Anterior cingulate cortex (tissue), 58 donors: ENCODE data around the gene ARPP19.
"Not testable (repeated sequence)": the region's sequence is repeated elsewhere in the genome, so short reads cannot be mapped to it uniquely, and the experiment has no call there.

Source experiments
- DNase-seq, 58 donors: peaks; one replicate each; lab custom pipeline; 2025; lab: John Stamatoyannopoulos, UW

Gene ARPP19, protein sequence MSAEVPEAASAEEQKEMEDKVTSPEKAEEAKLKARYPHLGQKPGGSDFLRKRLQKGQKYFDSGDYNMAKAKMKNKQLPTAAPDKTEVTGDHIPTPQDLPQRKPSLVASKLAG

DNA sequence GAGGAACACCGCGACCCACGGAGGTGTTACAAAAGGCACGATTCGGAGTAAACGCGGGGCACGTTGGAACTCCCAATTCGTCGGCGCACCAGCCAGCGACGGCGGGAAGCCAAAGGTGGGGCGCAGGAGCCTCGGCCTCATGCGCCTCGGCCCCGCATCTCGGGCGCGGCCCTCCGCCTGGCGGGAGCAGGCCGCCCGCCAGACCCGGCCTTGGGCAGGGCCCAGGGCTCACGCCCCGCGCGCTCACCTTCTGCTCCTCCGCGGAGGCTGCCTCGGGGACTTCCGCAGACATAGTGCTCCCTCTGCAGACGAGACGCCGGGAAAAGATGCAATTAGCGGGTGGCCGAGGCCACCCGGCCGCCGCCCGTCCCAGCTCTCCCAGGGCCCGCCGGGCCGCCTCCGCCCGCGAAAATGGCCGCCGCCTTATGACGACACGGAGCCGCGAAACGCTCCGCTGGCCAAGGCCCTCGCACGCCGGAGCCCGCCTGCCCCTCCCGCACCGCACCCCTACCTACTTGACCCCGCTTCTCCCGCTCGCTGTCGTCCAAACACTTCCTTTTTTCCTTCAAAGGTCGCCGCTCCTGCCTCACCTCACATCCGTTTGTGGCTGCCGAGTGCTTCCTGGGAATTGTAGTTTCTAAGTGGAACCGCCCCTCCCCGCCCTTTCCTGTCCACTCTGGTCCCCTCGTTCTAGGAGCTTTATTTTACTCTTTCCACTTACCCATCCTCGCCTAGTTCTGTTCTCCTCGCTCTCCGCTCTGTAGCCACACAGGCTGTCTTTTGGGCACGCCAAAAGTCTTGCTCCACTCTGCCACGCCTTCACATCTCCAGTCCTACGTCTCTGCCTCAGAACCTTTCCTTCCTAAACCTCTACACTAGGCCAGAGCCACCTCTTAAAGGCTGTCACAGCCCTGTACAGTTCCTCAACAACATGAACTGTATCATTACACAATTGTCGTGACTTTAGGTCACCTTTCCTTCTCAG lies at the start of gene ARPP19:
Gene ARPP19, minus strand, starts transcription at position 430 of the 985 bp plus-strand sequence. Its CDS starts 138 bp downstream, at position 292.
- peak; percentile 31 to 94 (median 84) for DNase-seq

DNA sequence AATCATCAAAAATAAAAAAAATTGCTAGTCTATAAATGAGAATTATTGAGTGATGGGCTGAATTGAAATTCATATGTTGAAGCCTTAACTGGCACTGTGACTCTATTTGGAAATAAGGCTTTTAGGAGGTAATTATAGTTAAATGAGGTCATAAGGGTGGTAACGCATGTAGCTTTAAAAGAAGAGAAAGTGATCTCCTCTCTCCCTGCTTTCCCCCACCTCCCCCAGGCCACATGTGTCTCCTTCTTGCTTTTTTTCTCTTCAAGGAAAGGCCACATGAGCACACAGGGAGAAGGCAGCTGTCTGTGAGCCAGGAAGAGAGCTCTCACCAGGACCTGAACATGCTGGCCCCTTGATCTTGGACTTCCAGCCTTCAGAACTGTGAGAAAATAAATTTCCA lies 48.2 kb upstream of the ARPP19 start:
- no peak for DNase-seq

DNA sequence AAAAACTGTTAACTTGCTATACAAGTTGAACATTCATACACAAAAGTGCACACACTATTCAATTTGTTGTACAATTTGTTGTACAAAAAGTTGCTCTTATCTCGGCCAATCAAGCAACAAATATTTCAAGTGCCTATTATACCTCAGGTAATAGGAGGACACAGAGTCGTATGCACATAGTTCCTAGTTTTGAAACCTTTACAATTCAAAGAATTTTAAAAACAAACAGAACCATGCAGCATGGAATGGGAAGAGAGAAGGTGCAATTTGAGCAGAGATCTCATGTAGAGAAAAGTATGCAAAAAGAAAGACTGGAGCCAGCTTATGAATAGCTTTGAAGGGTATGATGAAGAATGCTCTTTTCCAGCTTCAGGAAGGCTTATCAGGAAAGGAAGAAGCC lies 46.5 kb upstream of the ARPP19 start:
- DNase-seq, result no peak

DNA sequence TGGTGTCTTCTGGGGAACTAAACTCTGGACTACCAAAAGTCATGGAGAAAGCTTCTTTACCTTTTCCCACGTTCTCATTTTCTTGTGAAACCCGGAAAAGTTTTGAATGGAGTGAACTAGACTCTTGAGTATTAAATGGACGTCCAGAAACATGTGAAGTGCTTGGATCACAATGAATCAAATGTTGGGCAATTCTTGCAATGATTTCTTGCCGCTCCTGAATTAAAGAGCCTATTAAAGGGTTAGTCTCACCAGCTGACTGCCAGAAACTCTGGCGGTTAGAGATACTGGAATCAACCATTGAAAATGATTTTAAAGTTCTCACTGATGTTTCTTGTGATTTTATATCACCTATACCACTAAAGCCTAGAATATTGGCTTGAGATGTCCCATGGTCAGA lies 40.8 kb upstream of the ARPP19 start:
- no peak for DNase-seq

DNA sequence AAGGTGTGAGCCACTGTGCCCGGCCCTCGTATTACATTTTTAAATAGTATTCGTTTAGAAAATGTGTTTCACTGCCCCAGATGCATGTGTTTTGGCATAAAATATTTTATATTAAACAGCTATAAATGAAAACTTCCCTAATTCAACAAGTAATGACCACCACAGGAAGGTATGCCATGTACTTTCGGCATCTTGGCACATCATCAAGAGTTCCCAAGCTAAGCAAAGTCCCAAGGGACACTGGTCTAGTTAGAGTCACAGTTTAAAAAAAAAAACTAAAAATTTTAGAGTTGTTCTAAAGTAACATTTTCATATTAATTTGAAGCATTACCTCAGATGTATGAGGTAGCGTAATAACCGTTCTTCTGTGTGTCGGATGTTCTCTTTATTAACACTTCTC lies 15.6 kb upstream of the ARPP19 start:
- DNase-seq, result no peak

DNA sequence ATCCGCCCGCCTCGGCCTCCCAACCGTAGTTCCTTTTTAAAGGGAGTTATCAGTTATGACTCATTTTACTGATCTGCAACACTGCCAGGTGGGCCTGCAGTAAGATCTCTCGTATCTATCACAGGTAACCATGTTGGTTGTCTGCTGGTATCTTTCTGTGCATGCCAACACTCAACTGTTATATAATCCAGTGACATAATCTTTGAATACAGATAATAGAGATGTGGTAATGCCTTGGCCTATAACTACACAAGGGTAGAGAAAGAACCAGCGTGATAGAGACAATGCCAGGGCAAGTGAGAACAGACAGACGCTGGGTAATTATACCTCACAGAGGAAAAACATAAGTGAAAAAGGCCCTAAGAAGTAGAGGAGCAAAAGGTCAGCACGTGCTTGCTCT lies 11.0 kb upstream of the ARPP19 start:
- no peak for DNase-seq

DNA sequence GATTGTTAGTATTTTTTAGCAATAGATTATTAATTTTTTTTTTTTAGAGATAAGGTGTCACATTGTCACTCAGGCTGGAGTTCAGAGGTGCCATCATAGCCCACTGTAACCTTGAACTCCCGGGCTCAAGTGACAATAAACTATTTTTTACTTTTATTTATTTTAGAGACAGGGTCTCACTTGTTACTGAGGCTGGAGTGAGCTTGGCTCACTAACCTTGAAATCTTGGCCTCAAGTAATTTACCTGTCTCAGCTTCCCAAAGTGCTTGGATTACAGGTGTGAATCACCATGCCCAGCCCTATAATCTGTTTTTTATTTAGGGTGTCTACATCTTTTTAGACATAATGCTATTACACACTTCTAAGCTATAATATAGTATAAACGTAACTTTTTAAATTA lies 7.9 kb upstream of the ARPP19 start:
- DNase-seq, result no peak

DNA sequence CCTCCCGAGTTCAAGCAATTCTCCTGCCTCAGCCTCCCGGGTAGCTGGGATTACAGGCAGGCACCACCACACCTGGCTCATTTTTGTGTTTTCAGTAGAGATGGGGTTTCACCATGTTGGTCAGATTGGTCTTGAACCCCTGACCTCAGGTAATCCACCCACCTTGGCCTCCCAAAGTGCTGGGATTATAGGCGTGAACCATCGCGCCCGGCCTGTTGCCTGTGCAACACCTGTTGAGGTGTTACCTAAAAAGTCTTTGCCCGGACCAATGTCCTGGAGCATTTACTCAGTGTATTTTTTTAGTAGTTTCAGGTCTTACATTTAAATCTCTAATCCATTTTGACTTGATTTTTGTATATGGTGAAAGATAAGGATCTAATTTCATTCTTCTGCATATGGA lies 6.7 kb upstream of the ARPP19 start:
- DNase-seq, result not testable (repeated sequence)

DNA sequence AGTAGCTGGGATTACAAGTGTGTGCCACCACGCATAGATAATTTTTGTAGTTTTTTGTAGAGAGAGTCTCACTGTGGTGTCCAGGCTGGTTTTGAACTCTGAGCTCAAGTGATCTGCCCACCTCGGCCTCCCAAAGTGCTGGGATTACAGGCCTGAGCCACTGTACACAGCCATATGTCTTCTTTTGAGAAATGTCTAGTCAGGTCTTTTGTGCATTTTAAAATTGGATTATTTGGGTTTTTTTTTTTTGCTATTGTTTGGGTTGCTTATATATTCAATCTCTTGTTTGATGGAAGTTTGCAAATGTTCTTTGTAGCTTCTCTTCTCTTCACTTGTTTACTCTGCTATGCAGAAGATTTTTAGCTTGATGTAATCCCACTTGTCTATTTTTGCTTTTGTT lies 6.2 kb upstream of the ARPP19 start:
- no peak for DNase-seq

DNA sequence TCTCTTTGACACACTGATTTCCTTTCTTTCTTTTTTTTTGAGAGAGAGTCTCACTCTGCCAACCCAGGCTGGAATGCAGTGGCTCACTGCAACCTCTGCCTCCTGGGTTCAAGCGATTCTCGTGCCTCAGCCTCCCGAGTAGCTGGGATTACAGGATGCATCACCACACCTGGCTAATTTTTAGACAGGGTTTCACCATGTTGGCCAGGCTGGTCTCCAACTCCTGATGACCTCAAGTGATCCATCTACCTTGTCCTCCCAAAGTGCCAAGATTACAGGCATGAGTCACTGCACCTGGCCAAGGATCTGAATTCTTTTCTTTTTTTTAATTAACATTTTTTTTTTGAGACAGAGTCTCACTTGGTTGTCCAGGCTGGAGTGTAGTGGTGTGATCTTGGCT lies 5.8 kb upstream of the ARPP19 start:
- not testable (repeated sequence) for DNase-seq

DNA sequence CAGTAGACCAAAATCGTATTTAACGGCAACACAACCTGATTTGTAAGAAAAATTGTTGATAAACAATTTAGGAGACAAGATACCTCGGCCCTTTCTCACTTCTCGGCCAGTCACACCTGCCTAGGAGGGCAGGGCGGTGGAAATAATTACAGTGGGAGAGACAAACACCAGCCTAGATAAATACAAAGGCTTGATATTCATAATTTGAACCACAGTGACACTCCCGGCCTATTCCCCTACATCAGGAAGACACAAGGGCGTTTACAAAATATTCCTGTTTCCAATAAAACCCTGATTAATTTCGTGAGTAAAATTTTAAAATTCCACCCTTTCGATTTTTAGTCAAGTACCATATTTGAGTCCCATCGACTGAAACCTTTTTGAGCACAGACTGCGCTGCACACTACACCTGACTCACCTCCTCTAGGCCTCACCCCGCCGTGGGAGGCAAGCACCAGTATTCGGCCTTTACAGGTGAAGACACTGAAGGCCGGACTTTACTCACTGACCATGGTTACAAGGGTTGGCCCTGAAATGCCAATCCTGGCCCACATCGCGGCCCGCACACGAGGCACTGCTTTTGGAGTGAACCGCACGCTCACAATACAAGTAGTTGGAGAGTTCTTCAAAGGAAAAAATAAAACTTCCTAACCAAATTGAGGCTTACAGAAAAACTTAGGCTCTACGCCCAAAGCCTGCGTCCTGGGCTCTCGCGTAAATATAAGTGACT lies 794 bp downstream of the ARPP19 start:
- peak in 6 of 58 donors; percentile 9 to 41 (median 25) for DNase-seq

DNA sequence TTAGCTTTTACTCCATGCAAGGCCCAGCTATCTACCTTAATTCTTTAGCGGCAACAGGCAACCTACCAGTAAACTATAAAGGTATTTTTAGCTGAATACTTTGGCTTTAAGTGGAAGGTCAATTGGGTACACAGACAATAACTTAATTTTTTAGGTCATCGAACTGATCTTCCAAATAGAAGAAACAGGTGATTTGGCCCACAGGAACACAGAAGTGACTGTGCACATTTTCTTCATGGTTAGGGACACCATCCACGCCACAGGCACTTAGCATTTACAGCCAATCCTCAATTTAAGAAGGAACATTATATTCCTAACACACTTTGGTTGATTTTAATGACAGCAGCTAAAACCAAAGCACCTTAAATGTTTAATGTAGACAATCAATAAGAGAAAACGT lies 1.9 kb downstream of the ARPP19 start:
- no peak for DNase-seq

DNA sequence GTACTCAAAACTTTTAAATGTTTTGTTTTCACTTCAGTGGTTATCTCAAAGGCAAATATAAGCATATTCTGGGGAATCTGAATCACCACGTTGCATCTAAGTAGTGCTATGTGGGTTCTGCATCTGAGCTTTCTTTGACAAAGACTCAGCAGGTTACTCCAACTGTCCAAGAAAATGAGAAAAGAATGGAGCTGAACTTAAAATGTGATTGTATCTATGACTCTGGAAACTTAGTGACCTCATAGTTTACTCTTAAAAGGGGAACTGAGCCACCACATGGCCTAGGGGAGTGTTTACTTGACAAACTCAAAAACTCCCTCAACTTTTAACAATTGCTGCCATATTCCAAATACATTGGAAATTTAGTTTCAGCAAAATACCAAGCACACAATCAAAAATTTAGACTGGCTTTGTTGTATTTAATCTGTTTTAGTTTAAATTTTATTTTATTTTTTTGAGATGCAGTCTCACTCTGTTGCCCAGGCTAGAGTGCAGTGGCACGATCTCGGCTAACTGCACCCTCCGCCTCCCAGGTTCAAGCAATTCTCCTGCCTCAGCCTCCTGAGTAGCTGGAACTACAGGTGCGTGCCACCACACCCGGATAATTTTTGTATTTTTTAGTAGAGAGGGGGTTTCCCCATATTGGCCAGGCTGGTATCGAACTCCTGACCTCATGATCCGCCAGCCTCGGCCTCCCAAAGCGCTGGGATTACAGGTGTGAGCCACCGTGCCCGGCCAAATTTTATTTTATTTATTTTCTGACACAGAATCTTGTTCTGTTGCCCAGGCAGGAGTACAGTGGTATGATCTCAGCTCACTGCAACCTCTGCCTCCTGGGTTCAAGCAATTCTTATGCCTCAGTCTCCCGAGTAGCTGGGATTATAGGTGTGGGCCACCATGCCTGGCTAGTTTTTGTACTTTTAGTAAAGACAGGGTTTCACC lies 3.1 kb downstream of the ARPP19 start:
- DNase-seq, result not testable (repeated sequence)

DNA sequence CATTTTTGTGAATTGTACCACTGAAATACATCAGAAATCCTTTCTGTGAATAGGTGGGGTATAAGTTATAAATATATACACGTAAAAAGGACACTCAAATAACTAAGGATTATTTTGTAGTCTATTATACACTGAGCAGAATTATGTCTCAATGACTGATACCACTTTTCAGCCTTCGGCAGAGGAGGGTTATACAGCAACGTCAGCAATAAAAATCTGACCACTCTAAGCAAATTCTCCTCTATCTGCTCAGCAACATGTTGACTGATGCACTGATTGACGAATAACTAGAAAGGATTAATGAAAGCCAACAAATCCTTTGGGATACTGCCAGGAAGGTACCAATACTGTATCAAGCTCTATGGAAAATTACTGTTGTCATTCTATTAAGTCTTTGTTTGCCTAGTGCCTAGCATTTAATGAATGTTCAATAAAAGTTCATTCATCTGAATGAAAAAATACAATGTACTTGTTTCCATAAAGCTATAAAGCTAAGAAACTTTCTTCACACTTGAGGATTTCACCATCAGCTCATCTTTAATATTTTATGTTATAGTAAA lies 5.2 kb downstream of the ARPP19 start:
- DNase-seq, result no peak

DNA sequence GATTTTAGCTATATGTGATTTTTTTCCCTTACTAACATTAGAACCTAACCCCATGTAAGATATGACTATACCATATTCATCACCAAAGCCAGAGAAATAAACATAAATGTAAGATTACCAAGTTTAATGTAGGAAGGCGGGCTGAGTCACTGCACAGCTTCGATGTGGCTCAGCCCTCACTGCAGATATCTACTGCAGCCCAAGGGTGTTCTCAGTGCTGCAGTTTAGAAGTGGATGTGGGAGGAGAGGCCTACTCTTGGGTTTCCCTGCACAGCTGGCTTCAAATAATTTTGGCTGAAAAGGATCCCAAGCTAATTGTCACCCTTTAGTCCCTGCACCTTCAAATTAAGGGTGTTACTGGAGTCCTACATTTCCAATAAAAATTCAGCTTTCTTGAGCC lies 9.3 kb downstream of the ARPP19 start:
- peak in 7 of 58 donors; percentile 1 to 63 (median 15) for DNase-seq

DNA sequence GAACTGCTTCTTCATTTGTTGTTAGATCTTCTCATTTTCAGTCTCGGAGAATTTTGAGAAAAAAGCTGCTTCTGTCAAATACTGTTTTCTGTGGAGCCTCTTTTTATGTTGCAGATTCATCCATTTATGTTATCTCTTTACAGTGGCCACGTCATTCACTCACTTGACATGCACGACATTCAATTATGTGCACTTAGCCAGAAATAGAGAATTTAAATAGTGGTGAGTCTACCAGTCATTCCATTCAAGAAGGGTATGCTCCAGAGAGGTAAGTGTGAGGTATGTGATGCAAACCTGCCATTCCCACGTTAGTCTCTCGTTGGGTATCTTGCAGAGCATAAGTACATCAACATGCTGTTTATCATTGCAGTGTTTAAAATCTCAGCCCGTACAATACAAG lies 9.8 kb downstream of the ARPP19 start:
- no peak for DNase-seq

DNA sequence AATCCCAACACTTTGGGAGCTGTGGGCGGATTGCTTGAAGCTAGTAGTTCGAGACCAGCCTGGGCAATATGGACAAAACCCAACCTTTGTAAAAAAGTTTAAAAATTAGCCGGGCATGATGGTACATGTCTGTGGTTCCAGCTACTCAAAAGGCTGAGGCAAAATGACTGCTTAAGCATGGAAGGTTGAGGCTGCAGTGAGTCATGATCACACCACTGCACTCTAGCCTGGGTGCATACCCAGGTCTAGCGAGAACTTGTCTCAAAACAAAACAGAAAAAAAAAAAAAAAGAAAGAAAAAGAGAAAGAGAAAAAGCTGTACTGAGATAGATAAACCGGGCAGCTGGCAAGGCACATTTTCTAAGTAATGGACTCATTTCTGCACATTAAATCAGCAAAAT lies 10.6 kb downstream of the ARPP19 start:
- DNase-seq, result no peak

DNA sequence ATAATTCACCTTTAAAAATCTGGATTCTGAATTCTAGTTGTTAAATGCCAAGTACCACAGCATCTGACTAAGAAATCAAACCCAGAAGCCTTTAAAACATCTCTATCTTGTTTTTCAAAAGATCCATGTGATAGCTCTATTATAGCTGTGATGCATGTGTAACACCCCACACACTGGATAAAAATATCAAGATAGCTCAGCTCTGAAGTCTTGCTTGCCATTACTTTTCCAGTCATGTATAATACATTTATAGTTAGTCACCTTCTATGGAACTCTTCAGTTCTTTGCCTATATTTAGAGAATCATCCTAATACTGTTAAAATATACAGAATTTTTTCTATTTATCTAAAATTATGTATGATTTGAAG lies 11.6 kb downstream of the ARPP19 start:
- DNase-seq, result peak in 2 of 58 donors; percentile 2 to 7

DNA sequence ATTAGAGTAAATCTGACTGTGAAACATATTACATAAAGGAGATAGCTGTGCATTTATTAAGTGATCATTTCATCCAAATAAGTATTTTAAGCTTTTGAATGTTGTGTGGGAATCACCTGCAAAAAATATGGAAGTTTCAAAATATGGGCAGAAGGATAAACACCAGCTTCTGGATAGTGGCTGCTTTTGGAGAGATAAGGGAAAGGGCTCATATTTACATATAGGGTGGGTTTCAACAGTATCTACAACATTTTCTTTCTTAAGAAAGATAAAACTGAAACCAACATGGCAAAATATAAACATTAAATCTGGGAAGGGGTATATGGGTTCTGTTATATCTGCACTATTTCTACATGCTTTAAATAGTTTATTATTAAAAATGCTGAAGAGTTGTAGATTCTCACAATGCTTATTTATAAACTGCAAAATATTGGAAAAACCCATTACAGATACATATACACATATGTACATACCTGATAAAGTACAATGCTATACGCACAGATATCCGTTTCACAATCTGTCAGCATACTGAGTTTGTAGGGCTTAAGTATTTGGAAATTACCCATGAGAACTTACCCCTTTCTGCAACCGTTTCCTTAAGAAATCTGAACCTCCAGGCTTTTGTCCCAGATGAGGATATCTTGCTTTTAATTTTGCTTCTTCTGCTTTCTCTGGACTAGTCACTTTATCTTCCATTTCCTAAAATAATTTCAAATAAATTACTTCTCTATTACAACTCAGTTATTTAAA lies 12.1 kb downstream of the ARPP19 start:
- no peak for DNase-seq
